HL-60 (cell line): ENCODE results near the gene PIP5K1B.

ENCODE experiments used
- DNase-seq, 2 experiments: peaks; one replicate each; pipeline ENCODE4 v3.0.0-alpha.2; 2010 to 2020; ENCODE audit warnings: low read depth in 1 of 2, low spot score in 1 of 2
- H3K27ac ChIP-seq: fragments of 250-450 bp; sonication (Bioruptor Pico); replicated peaks from 2 replicates; pipeline ENCODE4 v1.5.1; 2020; ENCODE audit warnings: mild to moderate bottlenecking, moderate library complexity
- H3K27me3 ChIP-seq: fragments of 250-450 bp; sonication (Bioruptor Pico); 2 replicates; pipeline ENCODE4 v1.5.1; 2021; ENCODE audit warnings: mild to moderate bottlenecking, moderate library complexity; ENCODE audit not compliant: insufficient read depth, poor library complexity, severe bottlenecking
- H3K4me3 ChIP-seq: replicated peaks from 2 replicates; pipeline ENCODE4 v1.5.1; 2011; ENCODE audit warnings: mild to moderate bottlenecking, control low read depth, low read length; ENCODE audit not compliant: insufficient read depth
- CTCF ChIP-seq: IDR thresholded peaks from one replicate; pipeline ENCODE4 v1.5.1; 2011; ENCODE audit warnings: low read length, control low read depth, inconsistent platforms; ENCODE audit not compliant: insufficient read depth
- GABPA ChIP-seq: IDR thresholded peaks from 2 replicates; pipeline ENCODE4 v1.6.1; 2012; ENCODE audit warnings: low read depth
- POLR2AphosphoS5 ChIP-seq: IDR thresholded peaks from 2 replicates; pipeline ENCODE4 v1.6.1; 2012; ENCODE audit warnings: low read depth
- REST ChIP-seq: IDR thresholded peaks from 2 replicates; pipeline ENCODE4 v1.6.1; 2012; ENCODE audit warnings: low read depth; ENCODE audit not compliant: insufficient replicate concordance
- SPI1 ChIP-seq: IDR thresholded peaks from 2 replicates; pipeline ENCODE4 v1.6.1; 2012; ENCODE audit warnings: low read depth, mild to moderate bottlenecking, borderline replicate concordance

PIP5K1B gene

GRCh38 chr9:68822596-68823165, 117.6 kb downstream of the PIP5K1B start:
- no peak for DNase-seq
- H3K27me3 ChIP-seq: no peaks in the 10 kb centered on the region
- no peak for TF ChIP-seq POLR2AphosphoS5
- no peak for TF ChIP-seq CTCF
- H3K27ac ChIP-seq: no peak overlapping the region
- no peak overlapping the region for H3K4me3 ChIP-seq

DNA sequence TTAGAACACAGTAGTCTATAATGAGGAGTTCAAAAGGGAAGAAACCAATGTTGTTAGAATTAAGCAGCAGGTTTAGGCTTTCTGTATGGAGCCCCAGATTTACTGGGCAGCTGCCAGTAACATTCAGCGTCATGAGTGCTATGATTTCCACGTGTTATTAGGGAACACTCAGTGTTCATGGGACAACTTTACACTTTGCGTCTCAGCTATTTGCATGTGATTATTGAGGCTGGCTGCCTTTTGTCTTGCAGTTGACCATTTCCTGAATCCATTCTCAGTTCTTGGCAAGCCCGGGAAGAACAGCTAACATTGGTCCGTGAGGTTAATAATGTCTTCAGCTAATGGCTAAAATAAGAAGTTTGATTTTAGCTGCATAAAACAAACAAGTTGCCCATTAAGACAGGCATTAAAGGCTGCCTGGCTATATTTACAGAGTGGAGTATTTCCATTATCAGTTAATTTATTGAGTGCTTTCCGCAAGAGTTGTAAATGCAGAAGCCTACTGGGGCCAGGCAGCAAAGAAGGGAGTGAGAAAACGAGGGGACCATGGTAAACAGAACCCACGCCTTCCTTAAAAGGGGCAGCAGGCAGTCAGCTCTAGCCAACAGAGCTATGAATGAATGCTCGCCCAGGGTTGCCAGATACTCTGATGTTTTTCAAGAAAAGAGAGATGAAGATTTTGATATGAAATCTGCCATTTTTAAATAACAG, 120.9 kb downstream of the PIP5K1B start:
- H3K27me3 ChIP-seq: no peaks in the 10 kb centered on the region
- H3K27ac ChIP-seq: no peak overlapping the region
- no peak for DNase-seq
- no peak overlapping the region for H3K4me3 ChIP-seq
- no peak for TF ChIP-seq REST
- no peak for TF ChIP-seq CTCF
- TF ChIP-seq POLR2AphosphoS5: no peak
- TF ChIP-seq GABPA: no peak
- no peak for TF ChIP-seq SPI1

DNA sequence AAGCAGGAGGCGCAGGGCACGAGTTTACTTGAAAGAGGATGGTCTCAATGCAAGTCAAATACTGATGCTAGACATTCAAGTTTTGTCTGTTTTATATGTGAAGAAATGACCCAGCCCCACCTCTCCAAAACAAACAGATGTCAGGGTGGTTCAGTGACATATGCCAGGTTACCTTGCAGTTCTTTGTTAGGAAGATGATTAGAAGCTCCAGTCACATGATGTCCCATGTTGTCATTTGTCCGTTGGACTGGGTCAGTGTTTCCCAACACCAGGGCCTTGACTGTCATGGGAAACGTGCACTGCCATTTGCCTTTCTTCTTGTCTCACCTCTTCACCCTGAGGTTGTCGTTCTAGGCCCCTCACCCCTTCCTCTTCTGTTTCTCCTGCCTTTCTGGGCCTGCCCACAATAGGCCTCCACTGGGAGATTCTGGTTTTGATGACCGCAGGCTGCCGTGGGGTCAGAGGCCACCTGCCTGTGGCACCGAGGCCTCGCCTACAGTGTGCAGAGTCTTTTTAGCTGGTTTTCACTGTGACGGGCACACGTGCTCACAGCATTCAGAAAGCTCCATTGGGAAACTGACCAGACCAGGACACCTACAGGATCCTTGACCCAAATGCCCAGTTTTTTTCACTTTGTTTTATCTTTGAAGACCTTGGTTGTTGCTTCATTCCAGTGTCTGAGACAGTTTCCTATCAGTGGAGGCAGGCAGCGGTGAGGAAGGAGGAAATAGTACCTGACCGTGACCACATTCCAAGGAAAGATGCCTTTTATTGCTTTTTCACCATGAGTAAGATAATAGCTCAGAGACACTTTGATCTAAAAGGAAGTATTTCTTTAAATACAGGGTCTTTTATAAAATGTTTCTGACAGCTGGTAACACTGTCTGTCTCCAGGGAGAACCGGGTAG, 123.1 kb downstream of the PIP5K1B start:
- Histone ChIP-seq H3K27ac (no peak overlapping the region), H3K4me3 (no peak overlapping the region), H3K27me3 (no peaks in the 10 kb centered on the region)
- no peak for DNase-seq
- TF ChIP-seq CTCF (no peak), POLR2AphosphoS5 (no peak), GABPA (no peak), REST (no peak), SPI1 (no peak)
